Effector memory CD4-positive, alpha-beta T cell (primary cell): Measurements from ENCODE around the gene HOXD10.
A peak's percentile ranks its signal among the peaks of the same experiment; 100 is the strongest.

ENCODE experiments used
- DNase-seq, 3 donors: peaks; one replicate each; pipeline ENCODE4 v3.0.0-alpha.2; 2020
- H3K27ac ChIP-seq: 2 replicates; pipeline ENCODE4 v1.7.0; 2013; ENCODE audit warnings: mild to moderate bottlenecking, low read length, moderate library complexity; ENCODE audit not compliant: insufficient read depth, poor library complexity, severe bottlenecking
- H3K27me3 ChIP-seq: replicated peaks from 2 replicates; pipeline ENCODE4 v1.7.0; 2013; ENCODE audit warnings: mild to moderate bottlenecking, low read length; ENCODE audit not compliant: insufficient read depth, control insufficient read depth, poor library complexity, severe bottlenecking
- H3K36me3 ChIP-seq: 2 replicates; pipeline ENCODE4 v1.7.0; 2013; ENCODE audit warnings: mild to moderate bottlenecking, low read length, moderate library complexity; ENCODE audit not compliant: control insufficient read depth, insufficient read depth
- H3K4me1 ChIP-seq: 2 replicates; pipeline ENCODE4 v1.7.0; 2013; ENCODE audit warnings: low read length, mild to moderate bottlenecking; ENCODE audit not compliant: control insufficient read depth, insufficient read depth, poor library complexity, severe bottlenecking
- H3K4me3 ChIP-seq: 2 replicates; pipeline ENCODE4 v1.7.0; 2013; ENCODE audit warnings: low read length, low read depth, mild to moderate bottlenecking; ENCODE audit not compliant: insufficient read depth, poor library complexity, severe bottlenecking
- H3K9me3 ChIP-seq: 2 replicates; pipeline ENCODE4 v1.7.0; 2013; ENCODE audit warnings: mild to moderate bottlenecking, low read length, moderate library complexity; ENCODE audit not compliant: control insufficient read depth

Gene HOXD10

GRCh38 chr2:176102309-176102866 lies 14.2 kb upstream of the HOXD10 start:
- H3K27ac ChIP-seq = no peak overlapping the region
- no peak for DNase-seq
- no peaks in the 10 kb centered on the region for H3K9me3 ChIP-seq
- H3K36me3 ChIP-seq = no peaks in the 10 kb centered on the region
- peaks cover 99% of the 10 kb centered on the region for H3K27me3 ChIP-seq
- H3K4me1 ChIP-seq = peaks cover 11% of the 10 kb centered on the region
- no peak overlapping the region for H3K4me3 ChIP-seq

GRCh38 chr2:176103194-176103593 lies 13.4 kb upstream of the HOXD10 start:
- H3K36me3 ChIP-seq = no peaks in the 10 kb centered on the region
- H3K9me3 ChIP-seq = no peaks in the 10 kb centered on the region
- H3K27ac ChIP-seq = no peak overlapping the region
- peaks cover 8% of the 10 kb centered on the region for H3K4me1 ChIP-seq
- DNase-seq = no peak
- H3K4me3 ChIP-seq = no peak overlapping the region
- H3K27me3 ChIP-seq = peaks cover 92% of the 10 kb centered on the region

- H3K4me1 ChIP-seq = peaks cover 12% of the 10 kb centered on the region
- peaks cover 90% of the 10 kb centered on the region for H3K27me3 ChIP-seq
- no peak overlapping the region for H3K27ac ChIP-seq
- no peak overlapping the region for H3K4me3 ChIP-seq
- no peaks in the 10 kb centered on the region for H3K36me3 ChIP-seq
- H3K9me3 ChIP-seq = no peaks in the 10 kb centered on the region
- no peak for DNase-seq
These were observed 12.7 kb upstream of the HOXD10 start for GRCh38 chr2:176103742-176104315.

- DNase-seq = no peak
- Histone ChIP-seq H3K4me1 (peaks cover 12% of the 10 kb centered on the region), H3K4me3 (no peak overlapping the region), H3K9me3 (no peaks in the 10 kb centered on the region), H3K27me3 (peaks cover 90% of the 10 kb centered on the region), H3K27ac (no peak overlapping the region), H3K36me3 (no peaks in the 10 kb centered on the region)
These were observed 12.1 kb upstream of the HOXD10 start for GRCh38 chr2:176104316-176105077.

GRCh38 chr2:176105078-176105729 lies 11.4 kb upstream of the HOXD10 start:
- Histone ChIP-seq H3K4me3 (no peak overlapping the region), H3K27ac (no peak overlapping the region), H3K36me3 (no peaks in the 10 kb centered on the region), H3K27me3 (peaks cover 90% of the 10 kb centered on the region), H3K4me1 (peaks cover 12% of the 10 kb centered on the region), H3K9me3 (no peaks in the 10 kb centered on the region)
- DNase-seq = no peak

- H3K4me1 ChIP-seq = peaks cover 12% of the 10 kb centered on the region
- H3K27me3 ChIP-seq = peaks cover 90% of the 10 kb centered on the region
- DNase-seq = no peak
- no peak overlapping the region for H3K4me3 ChIP-seq
- H3K27ac ChIP-seq = no peak overlapping the region
- H3K36me3 ChIP-seq = no peaks in the 10 kb centered on the region
- no peaks in the 10 kb centered on the region for H3K9me3 ChIP-seq
These were observed 10.6 kb upstream of the HOXD10 start for GRCh38 chr2:176105730-176106580.

- no peaks in the 10 kb centered on the region for H3K9me3 ChIP-seq
- DNase-seq = no peak
- peaks cover 90% of the 10 kb centered on the region for H3K27me3 ChIP-seq
- H3K4me3 ChIP-seq = peak within 1 kb of the TSS; percentile 32
- no peak within 1 kb of the TSS for H3K27ac ChIP-seq
- peaks cover 12% of the 10 kb centered on the region for H3K4me1 ChIP-seq
- no peaks in the 10 kb centered on the region for H3K36me3 ChIP-seq
These were observed 9.7 kb upstream of the HOXD10 start, which contains the start of gene HOXD11 for GRCh38 chr2:176106581-176107539. TSS of gene HOXD11 (plus strand) at chr2:176107280. CDS start at chr2:176107356, 76 bp downstream.

- Histone ChIP-seq H3K4me3 (no peak overlapping the region), H3K27ac (no peak overlapping the region), H3K9me3 (no peaks in the 10 kb centered on the region), H3K27me3 (peaks cover 90% of the 10 kb centered on the region), H3K36me3 (no peaks in the 10 kb centered on the region), H3K4me1 (peaks cover 12% of the 10 kb centered on the region)
- DNase-seq = no peak
These were observed 8.8 kb upstream of the HOXD10 start for GRCh38 chr2:176107731-176108181.
